ENCODE measurements around the gene ALG12. TPM values are rescaled to one million over a fixed set of nuclear protein-coding genes. Genes with fewer than 3 reads are reported as not detected.

ALG12 gene
- total RNA-seq = 23.3 TPM

DNA sequence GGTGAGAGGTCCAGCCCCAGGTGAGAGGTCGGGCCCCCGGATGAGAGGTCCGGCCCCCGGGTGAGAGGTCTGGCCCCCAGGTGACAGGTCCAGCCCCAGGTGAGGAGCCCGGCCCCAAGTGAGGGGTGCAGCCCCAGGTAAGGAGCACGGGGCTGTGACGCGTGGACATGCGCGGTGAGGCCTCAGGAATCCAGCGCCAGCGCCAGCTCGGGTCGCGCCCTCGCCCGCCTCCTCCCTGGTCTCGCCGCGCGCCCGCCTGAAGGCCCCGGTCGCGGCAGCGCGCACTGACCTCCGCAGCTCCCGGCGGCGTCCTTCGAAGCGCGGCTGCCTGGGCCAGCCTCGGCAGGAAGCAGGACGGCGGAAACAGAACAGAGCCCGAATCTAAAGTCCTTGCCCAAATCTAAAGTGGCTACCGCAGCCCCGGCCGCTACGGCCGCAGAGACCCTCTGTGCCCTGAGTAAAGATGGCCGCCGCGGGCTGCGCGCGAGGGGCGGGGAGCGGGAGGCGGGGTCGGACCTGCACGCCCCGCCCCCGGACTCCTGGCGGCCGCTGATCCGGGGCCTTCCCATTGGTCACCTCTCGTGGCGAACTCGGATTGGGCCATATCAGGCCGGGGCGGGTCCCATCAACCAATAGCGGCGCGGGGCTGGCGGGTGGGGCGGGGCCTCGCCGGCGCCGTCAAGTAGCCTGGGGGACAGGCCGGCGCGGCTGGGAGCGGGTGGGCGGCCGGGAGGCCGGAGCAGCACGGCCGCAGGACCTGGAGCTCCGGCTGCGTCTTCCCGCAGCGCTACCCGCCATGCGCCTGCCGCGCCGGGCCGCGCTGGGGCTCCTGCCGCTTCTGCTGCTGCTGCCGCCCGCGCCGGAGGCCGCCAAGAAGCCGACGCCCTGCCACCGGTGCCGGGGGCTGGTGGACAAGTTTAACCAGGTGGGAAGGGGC, at the start of gene ALG12, which contains the start of gene CRELD2:
ALG12 (minus strand) TSS at position 465 of the 937 bp plus-strand sequence. CDS start 4,673 bp downstream, outside the sequence.
CRELD2 (plus strand) TSS at position 661 of the 937 bp plus-strand sequence; CDS start at position 797, 136 bp downstream.

DNA sequence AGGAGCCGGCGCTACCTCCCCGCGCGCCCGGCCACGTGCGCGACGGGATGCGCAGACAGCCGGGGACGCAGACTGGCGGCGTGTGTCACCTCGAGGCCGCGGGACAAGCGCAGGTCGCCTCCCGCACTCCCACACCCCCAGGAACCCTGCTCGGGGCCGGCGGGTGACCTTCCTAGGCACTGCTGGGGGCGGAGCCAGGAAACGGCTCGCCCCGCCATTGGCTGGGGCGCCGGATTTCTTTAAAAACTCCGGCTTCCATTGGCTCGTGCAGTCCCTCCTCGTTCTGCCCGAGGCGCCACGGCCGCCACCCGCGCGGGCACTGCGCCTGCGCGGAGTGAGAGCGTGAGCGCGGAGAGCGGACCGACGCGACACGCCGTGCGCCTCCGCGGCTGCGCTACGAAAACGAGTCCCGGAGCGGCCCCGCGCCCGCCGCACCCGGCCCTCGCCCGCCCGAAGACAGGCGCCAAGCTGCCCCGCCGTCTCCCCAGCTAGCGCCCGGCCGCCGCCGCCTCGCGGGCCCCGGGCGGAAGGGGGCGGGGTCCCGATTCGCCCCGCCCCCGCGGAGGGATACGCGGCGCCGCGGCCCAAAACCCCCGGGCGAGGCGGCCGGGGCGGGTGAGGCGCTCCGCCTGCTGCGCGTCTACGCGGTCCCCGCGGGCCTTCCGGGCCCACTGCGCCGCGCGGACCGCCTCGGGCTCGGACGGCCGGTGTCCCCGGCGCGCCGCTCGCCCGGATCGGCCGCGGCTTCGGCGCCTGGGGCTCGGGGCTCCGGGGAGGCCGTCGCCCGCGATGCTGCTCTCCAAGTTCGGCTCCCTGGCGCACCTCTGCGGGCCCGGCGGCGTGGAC, 42.1 kb upstream of the ALG12 start, which contains the start of gene PIM3:
PIM3 (plus strand) TSS at position 614 of the 846 bp plus-strand sequence; CDS start at position 790, 176 bp downstream.

DNA sequence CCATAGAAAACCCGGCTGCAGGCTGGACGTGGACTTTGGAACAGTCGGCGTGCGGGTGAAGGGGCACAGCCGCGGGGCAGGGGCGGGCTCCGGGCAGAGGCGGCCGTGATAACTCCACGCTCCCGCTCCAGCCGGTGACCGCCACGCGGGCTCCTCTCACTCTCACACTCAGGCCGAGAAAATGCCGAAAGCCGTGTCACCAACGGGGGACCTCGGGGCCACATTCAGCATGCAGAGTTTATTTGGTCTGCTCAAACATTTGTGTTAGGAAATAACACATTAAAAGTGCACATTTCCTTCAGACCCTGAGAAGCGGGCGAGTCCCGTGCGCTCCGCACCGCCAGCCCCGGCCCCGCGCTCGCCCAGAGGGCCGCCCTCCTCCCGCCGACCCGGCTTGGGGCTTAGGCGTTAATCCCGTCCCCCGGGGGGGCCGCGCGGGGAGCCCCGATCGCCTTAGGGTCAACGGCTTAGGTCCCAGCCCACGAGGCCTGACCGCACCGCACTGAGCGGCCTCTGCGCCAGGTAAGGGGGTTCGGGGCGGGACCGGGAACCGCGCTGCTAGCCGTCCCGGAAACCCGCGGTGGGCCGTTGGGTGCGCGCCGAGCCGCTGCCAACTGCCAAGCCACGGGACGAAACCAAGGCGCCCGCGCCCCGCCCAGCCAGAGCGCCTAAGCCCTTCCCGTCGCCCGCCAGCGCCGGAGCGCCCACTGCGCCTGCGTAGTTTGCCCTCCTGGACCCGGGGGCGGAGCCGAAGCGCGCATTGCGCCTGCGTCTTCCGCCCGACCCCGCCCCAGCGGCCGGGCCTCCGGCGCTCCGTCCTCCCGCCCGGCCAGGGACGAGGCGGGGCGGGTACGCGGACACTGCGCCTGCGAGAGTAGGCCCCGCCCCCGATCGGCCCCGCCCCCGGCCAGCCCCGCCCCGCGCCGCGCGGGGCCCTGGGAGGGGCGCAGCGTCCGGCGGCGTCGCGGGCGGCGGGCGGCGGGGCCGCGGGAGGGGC, 65.0 kb downstream of the ALG12 start, which contains the start of gene ZBED4:
ZBED4 (plus strand) TSS at position 947 of the 997 bp plus-strand sequence. CDS start 29,819 bp downstream, outside the sequence.

Other genes with a start within 250 kb of the ALG12 start
- 66.4 TPM for gene BRD1, start 90.6 kb downstream of the ALG12 start, total RNA-seq
- 24.7 TPM for gene ZBED4, start 64.6 kb downstream of the ALG12 start, total RNA-seq
- 24.4 TPM for gene CRELD2, start 196 bp upstream of the ALG12 start, total RNA-seq
- 42.3 TPM for gene PIM3, start 42.3 kb upstream of the ALG12 start, total RNA-seq
- gene IL17REL, start 94.3 kb upstream of the ALG12 start, total RNA-seq = 0.55 TPM
- gene TTLL8, start 139.9 kb upstream of the ALG12 start, total RNA-seq = not detected
- 7.2 TPM for gene MLC1, start 167.0 kb upstream of the ALG12 start, total RNA-seq
- 5.6 TPM for gene MOV10L1, start 171.6 kb upstream of the ALG12 start, total RNA-seq